Thyroid gland (tissue), 4 donors: ENCODE measurements around the gene MED9. TPM values are rescaled to one million over a fixed set of nuclear protein-coding genes. Genes with fewer than 3 reads are reported as not detected.

Source experiments
- DNase-seq, 2 donors: peaks; one replicate each; pipeline ENCODE4 v3.0.0-alpha.2; 2019
- H3K27ac ChIP-seq, 3 donors: fragments of 200-600 bp; sonication (generic); 1 replicate in 2 of 3; 2 replicates in 1 of 3; pipeline ENCODE4 v1.5.1; 2016 to 2019; ENCODE audit warnings: mild to moderate bottlenecking in 1 of 3, moderate library complexity in 1 of 3
- H3K27me3 ChIP-seq: fragments of 200-600 bp; sonication (generic); one replicate; pipeline ENCODE4 v1.5.1; 2019
- H3K36me3 ChIP-seq, 2 donors: fragments of 200-600 bp; sonication (generic); one replicate each; pipeline ENCODE4 v1.5.1; 2016 to 2019
- H3K4me1 ChIP-seq, 2 donors: fragments of 200-600 bp; sonication (generic); one replicate each; pipeline ENCODE4 v1.5.1; 2017 to 2019
- H3K4me3 ChIP-seq, 3 donors: fragments of 200-600 bp; sonication (generic); replicated peaks in 1 of 3; 1 replicate in 2 of 3; 2 replicates in 1 of 3; pipeline ENCODE4 v1.5.1; 2016; ENCODE audit warnings: mild to moderate bottlenecking in 1 of 3
- H3K9me3 ChIP-seq: fragments of 200-600 bp; sonication (generic); one replicate; pipeline ENCODE4 v1.5.1; 2017
- POLR2A ChIP-seq, 2 donors: fragments of 450-650 bp; IDR thresholded peaks; one replicate each; pipeline ENCODE4 v1.6.1; 2017; ENCODE audit warnings: antibody characterized with exemption in 2 of 2, mild to moderate bottlenecking in 2 of 2, moderate library complexity in 1 of 2
- WGBS, 2 donors: methylation state at CpG; one replicate each; pipeline ENCODE4 v1.1.5; 2017; 5-methylcytosine and 5-hydroxymethylcytosine counted together
- intact Hi-C: fragments of 100-400 bp; cut with DNase I; formaldehyde crosslinking; loops from one replicate; pipeline ENCODE4 v1.15.1; 2023
- total RNA-seq, 4 donors: library from RNA; depleted of rRNA; stranded (reverse); fragments of >200 nt; gene quantifications; one replicate each; pipeline ENCODE4 v1.2.3, GENCODE V29; 2016
- TF ChIP-seq, protein P1 (sequence below), 6 experiments: fragments of 200-600 bp in 3 of 6; fragments of 450-650 bp in 3 of 6; sonication (generic) in 3 of 6; IDR thresholded peaks; one replicate each; pipeline ENCODE4 v1.5.1; 2016 to 2019; ENCODE audit warnings: antibody characterized with exemption in 6 of 6, mild to moderate bottlenecking in 2 of 6, inconsistent platforms in 1 of 6, moderate library complexity in 1 of 6

The MED9 gene
- total RNA-seq, 4 donors from 2014 or later = 27.9 to 35.4 (median 30.8) TPM

DNA sequence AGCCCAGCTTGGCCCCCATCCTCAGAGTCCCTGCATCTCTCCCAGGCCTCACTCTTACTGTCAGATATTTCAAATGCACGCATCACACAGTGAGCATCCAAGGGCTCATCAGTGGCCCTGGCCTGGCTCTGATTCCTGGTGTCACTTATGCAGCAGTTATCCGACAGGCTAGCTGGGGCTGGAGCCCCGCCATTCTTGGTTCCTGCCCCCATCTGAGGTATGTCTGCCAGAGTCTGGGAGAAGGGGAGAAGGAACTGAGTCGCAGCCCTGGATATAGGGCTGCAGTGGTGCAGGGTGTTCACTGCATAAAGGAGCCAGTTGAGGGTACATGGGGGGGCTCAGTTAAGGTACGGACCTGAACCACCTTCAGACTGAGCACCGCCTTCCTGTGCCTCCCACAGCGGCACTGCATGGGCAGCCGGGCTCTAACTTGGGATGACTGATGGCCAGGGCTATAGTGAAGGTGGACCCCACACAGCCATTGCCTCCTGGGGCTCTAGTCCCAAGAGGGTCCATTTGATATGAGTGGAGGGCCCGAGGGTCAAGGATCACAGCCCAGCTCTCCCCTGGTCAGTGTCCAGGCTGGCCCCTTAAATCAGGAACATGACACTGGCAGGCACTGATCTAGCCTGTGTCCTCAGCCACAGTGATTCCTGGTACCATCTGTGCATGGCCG is 21.2 kb downstream of the MED9 start:
- TF ChIP-seq, protein P1, sequence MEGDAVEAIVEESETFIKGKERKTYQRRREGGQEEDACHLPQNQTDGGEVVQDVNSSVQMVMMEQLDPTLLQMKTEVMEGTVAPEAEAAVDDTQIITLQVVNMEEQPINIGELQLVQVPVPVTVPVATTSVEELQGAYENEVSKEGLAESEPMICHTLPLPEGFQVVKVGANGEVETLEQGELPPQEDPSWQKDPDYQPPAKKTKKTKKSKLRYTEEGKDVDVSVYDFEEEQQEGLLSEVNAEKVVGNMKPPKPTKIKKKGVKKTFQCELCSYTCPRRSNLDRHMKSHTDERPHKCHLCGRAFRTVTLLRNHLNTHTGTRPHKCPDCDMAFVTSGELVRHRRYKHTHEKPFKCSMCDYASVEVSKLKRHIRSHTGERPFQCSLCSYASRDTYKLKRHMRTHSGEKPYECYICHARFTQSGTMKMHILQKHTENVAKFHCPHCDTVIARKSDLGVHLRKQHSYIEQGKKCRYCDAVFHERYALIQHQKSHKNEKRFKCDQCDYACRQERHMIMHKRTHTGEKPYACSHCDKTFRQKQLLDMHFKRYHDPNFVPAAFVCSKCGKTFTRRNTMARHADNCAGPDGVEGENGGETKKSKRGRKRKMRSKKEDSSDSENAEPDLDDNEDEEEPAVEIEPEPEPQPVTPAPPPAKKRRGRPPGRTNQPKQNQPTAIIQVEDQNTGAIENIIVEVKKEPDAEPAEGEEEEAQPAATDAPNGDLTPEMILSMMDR (IDR thresholded peaks at IDR 0.05) = no peak
- TF ChIP-seq POLR2A (IDR thresholded peaks at IDR 0.05) = no peak
- peaks cover 7 to 16% of the 10 kb centered on the region in 2 donors for H3K4me1 ChIP-seq
- 97 to 98% methylated on average over 7 of the region's 10 CpGs for WGBS, 2 donors
- intact Hi-C loops = loop anchor here (5.0 kb wide), 2 partner anchors 69 to 141 kb away; no protein-coding TSS in a partner anchor
- H3K4me3 ChIP-seq = no peak overlapping the region
- H3K9me3 ChIP-seq = no peaks in the 10 kb centered on the region
- DNase-seq = no peak
- H3K36me3 ChIP-seq = peaks cover 6 to 10% of the 10 kb centered on the region in 2 donors
- no peaks in the 10 kb centered on the region for H3K27me3 ChIP-seq
- no peak overlapping the region for H3K27ac ChIP-seq

DNA sequence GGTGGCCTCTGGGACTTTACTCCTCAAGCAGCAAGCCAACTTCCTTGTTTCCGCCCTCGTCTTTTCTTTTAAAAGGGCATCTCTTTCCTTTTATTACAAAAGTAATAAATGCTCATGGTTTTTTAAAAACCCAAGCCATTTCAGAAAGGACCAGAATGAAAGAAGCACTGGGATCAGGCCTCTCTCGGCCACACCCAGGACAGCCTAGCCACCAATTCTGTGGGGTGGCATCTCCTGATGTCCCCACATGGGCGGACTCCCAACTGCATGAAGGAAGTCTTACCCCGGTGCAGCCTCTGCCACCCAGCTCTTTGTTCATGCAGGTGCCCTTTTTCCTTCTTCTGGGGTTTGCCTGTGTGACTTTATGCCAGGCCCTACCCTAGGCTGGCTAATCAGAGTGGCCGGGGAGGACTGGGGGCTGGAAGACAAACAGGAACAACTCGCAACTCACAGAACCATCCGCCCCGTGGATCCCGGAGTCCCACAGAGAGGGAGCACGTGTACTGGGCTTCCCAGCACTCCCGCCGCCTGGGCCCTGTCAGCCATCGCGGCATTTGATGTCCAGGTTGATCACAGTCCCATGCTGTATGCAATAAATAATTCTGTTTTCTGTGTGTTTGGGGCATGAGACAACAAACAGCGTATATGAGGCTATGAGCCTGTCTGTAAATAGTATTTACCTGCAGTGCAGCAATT is 22.0 kb downstream of the MED9 start:
- intact Hi-C loops = loop anchor here (5.0 kb wide), 2 partner anchors 69 to 141 kb away; no protein-coding TSS in a partner anchor
- H3K27ac ChIP-seq = no peak overlapping the region
- WGBS, 2 donors = 96 to 97% methylated on average over 16 of the region's 16 CpGs

DNA sequence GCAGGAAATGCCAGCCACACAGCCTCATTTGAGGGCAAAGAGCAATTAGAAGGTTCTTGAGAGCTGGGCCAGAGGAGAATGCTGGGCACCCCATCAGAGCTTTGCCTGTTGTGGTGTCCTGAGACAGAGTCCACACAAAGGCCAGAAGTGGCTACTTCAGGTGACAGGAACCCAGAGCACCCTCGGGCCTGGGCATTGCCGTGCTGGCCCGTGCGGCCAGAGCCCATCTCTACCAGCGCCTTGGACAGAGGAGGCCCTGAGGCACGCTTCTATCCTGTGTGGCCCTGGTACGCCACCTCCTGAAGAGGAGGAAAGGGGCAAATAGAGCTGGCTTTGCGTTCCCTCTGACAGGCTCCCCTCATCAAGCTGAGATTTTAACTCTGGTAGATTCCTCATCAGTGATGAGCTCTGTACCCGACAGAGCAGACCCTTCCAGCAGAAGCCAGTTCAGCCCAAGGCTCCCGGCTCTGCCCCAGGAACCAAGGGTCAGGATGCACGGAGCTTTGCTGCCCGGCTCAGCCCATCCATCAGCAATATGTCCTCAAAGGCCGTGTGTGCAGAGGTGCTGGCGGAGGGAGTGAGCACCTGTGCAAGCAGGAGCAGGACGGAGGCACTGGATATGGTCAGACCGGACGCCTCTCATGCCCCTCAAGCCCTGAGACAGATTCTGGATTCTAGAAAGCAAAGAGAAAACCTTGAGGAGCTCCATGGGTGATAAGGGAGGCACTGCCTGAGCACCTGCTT is 22.8 kb downstream of the MED9 start:
- Histone ChIP-seq H3K36me3 (peaks cover 6 to 7% of the 10 kb centered on the region in 2 donors), H3K4me3 (no peak overlapping the region), H3K4me1 (peaks cover 5 to 7% of the 10 kb centered on the region in 2 donors), H3K27ac (no peak overlapping the region), H3K27me3 (no peaks in the 10 kb centered on the region), H3K9me3 (no peaks in the 10 kb centered on the region)
- TF ChIP-seq POLR2A (IDR thresholded peaks at IDR 0.05) = no peak
- TF ChIP-seq, protein P1 (IDR thresholded peaks at IDR 0.05) = no peak
- DNase-seq = no peak
- WGBS, 2 donors = 84 to 90% methylated on average over 4 to 17 of the region's 17 CpGs
- intact Hi-C loops = loop anchor here (5.0 kb wide), 3 partner anchors 68 to 142 kb away; no protein-coding TSS in a partner anchor

More for the DNA sequence above, 22.0 kb downstream of the MED9 start:
- DNase-seq = no peak
- peaks cover 7 to 8% of the 10 kb centered on the region in 2 donors for H3K4me1 ChIP-seq
- H3K27me3 ChIP-seq = no peaks in the 10 kb centered on the region
- no peaks in the 10 kb centered on the region for H3K9me3 ChIP-seq
- TF ChIP-seq, protein P1 (IDR thresholded peaks at IDR 0.05) = no peak
- TF ChIP-seq POLR2A (IDR thresholded peaks at IDR 0.05) = no peak
- peaks cover 6 to 10% of the 10 kb centered on the region in 2 donors for H3K36me3 ChIP-seq
- no peak overlapping the region for H3K4me3 ChIP-seq

DNA sequence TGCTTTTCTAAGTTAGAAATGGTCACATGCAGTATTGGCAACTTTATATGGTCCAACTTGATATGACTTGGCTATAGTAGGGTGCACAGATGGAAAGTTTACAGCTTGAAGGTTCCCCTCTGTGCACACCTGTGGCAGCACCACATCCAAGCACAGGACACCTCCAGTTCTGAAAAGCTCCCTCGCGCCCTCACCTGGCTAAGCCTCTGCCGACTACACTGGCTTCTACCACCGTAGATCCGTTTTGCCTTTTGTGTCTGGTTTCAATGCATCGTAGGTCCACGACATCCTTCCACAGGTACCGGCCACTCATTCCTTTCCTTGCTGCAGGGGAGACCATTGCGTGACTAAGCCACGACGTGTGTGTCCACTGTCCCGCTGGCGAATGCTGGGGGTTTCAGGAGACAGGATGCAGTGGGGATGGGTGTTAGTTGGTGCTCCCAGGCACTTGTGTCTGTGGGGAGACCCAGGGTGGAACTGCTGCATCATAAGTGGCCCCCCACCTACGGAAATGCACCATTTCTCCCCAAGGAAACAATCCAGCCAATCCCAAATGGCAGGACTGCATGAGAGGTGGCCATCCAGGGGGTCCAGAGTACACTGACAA is 24.3 kb downstream of the MED9 start:
- no peak overlapping the region for H3K4me3 ChIP-seq
- no peaks in the 10 kb centered on the region for H3K27me3 ChIP-seq
- WGBS, 2 donors = 67 to 69% methylated on average over 14 of the region's 14 CpGs
- H3K27ac ChIP-seq = no peak overlapping the region
- intact Hi-C loops = loop anchor here (5.0 kb wide), 1 partner anchor 136 kb away; no protein-coding TSS in a partner anchor
- no peak for TF ChIP-seq POLR2A (IDR thresholded peaks at IDR 0.05)
- TF ChIP-seq, protein P1 (IDR thresholded peaks at IDR 0.05) = no peak
- DNase-seq = no peak
- no peaks in the 10 kb centered on the region for H3K36me3 ChIP-seq
- H3K9me3 ChIP-seq = no peaks in the 10 kb centered on the region
- H3K4me1 ChIP-seq = peaks cover 3 to 5% of the 10 kb centered on the region in 2 donors
